ENCODE results near the gene SESN3.
"Not testable (repeated sequence)": the region's sequence is repeated elsewhere in the genome, so short reads cannot be mapped to it uniquely, and the experiment has no call there.

Gene SESN3

DNA sequence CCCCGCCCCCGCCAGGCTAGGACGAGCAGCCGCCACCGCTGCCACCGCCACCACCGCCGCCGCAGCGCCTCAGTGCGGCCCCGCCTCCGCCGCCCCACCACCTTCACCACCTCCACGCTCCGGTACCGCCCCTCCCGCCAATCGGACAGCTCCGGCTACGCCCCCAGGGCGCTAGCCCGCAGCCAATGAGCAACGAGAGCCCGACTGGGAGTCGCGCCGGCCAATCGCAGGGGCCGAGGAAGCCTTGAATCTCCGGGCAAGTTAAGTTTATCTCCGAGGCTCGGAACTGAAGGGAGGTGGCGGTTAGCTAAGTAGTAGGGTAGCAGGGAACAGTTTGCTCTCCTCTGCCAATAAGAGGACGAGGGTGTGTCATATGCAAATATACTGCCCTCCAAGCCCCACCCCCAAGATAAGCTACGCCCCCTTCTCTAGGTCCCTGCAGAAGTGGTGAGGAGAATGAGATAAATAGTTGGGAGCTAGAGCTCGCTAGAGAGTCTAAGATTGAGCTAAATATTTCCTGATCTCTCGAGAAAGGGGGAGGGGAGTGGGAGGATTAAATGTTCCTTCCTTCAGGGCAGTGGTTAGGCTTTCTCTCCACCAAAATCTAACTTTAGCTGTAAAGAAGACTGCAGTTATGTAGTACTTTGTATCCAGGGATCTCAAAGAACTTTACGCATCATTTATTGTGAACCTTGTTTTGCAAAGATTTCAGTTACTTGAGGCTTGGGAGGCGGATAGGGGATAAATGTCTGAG is at the start of gene SESN3:
Gene SESN3, minus strand, starts transcription at position 76 of the 754 bp plus-strand sequence. CDS start 342 bp downstream, outside the sequence.
- DNase-seq (ENCODE audit: low read depth), result peak; percentile 99

DNA sequence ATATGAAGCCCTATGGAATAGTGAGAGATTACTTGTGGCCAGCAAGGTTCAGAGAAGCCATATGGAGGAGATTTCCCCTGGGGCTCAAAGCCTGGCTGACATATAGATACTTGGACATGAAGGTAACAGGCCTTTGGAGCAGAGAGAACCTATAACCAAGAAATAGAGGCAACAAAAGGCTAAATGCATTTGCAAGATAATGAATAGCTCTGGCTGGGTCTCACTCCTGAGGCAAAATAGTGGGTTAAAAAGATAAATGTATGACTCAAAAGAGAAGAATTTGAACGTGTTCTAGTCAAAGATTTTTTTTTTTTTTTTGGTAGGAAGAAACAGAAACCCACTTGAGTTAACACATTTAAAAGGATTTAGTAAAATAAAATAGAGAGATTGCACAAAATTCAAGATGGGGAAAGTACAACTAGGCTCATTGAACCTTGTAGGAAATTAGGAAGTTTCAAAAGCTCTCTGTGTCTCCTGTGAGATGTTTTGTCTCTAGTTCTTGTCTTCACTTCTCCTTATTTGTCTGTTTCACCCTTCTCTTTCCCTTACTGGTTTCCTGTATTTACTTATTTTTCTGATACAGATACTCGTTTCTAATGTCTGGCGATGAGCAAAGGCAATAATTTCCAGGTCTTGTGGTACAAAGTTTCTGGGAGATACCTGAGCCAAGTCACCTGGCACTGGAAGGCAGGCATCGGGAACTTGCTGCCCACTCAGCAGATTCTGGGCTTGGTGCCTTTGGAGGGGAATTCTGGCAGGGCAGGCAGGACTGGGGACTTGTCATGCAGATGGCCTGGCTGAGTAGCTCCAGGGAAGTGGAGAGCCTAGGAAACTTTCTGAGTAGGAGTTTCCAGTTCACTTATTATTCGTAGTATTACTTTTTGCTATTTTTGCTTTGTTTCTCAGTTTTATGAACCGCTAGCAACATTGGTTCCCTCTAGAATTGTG is 49.2 kb upstream of the SESN3 start:
- no peak for DNase-seq (ENCODE audit: low read depth)

DNA sequence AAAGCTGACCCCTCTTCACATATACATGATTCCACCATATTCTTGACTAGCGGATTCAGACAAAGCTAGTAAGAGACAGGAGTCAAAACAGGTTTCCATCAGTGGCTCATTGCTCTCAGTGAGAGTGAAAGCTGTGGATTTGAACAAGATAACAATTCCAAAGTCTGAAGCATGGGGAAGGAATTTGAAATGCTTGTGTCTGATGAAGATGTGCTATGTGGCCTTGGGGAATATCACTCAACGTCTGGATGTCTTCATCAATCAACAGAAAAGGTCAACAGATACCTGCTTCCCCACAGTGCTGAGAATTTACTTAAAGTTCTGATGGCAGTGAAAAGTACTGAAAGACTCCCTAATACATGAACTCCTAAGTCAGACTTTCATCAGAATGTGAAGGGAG is 46.9 kb upstream of the SESN3 start:
- DNase-seq (ENCODE audit: low read depth), result no peak

DNA sequence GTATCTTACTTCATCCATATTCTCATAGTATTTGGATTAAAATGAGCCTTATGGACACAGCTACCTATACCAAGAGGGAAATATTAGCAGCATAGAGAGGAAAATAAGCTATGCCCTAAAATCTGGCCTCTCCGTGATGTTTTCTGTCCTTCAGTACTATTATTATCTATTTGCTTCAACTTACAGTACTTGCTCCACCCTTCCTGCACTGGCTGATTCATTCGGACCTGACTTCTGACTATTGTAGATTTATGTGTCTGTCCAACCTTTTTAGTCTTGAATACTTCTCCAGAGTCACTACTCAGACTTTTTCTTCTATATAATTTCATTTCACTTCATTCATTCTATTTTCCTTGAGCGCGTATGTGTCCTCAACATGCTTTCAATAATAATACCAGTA is 45.1 kb upstream of the SESN3 start:
- no peak for DNase-seq (ENCODE audit: low read depth)

- not testable (repeated sequence) for DNase-seq (ENCODE audit: low read depth)
Measured at GRCh38 chr11:95273618-95274017, 42.6 kb upstream of the SESN3 start.

GRCh38 chr11:95269036-95269819 is 38.2 kb upstream of the SESN3 start:
- no peak for DNase-seq (ENCODE audit: low read depth)

DNA sequence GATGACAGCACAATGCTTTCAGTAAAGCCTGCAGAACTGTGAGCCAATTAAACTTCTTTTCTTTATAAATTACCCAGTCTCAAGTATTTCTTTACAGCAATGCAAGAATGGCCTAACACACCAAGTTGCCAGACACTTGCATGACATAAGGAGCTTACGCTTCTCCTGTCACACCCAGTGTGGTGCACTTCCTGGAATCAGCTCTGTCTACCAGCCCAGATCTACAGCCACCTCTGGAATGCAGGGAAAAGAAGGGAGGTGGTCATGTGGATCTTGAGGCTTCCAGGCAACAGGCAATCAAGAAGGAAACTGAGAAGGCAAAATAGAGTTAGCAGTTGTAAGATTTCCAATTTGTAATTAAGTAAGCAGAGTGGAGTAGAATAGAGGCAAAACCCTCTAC is 37.4 kb upstream of the SESN3 start:
- no peak for DNase-seq (ENCODE audit: low read depth)

DNA sequence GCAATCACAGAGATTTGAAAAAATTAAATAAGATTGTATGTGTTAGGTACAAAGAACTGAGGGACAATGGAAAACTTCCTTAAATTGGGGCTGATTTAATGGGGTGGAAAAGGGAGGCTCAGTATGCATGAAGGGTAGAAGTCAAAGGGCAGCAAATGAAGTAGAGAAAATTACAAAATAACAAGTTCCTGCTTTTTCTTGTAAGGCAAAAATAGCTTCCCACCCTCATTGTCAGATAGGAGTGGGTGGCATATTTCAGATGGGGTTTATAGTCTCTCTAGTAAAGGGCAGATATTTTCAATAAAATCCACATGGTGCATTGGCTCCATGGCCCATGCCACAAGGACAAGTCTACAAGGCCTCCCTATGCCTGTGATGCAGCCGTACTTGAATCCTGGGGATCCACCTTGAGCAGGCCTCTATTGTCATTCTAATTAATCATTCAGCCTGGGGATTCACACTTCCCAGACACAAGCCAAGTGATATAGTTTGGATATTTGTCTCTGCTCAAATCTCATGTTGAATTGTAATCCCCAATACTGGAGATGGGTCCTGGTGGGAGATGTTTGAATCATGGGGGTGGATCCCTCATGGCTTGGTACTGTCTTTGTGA is 36.7 kb upstream of the SESN3 start:
- DNase-seq (ENCODE audit: low read depth), result no peak

- DNase-seq (ENCODE audit: low read depth), result no peak
Measured at GRCh38 chr11:95266751-95267374, 35.9 kb upstream of the SESN3 start.

DNA sequence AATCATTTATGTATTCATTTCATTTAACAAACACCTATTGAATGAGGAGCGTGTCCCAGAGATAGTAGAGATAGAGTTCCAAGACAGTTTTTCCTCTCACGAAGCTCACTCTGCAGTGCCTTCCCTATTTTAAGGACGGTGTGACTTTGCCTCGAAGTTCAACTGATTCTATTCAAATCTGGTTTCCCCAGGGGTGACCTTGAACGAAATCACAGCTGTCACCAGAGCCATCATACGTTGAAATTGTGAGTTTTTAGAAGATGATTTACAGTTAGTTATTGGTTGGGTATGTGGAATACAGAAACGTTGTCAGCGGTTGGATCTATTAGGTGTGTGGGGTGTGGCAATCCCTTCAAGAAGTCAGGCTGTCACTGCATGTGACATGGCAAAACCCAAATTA is 33.9 kb upstream of the SESN3 start:
- no peak for DNase-seq (ENCODE audit: low read depth)

GRCh38 chr11:95262994-95263765 is 32.2 kb upstream of the SESN3 start:
- DNase-seq (ENCODE audit: low read depth), result no peak

DNA sequence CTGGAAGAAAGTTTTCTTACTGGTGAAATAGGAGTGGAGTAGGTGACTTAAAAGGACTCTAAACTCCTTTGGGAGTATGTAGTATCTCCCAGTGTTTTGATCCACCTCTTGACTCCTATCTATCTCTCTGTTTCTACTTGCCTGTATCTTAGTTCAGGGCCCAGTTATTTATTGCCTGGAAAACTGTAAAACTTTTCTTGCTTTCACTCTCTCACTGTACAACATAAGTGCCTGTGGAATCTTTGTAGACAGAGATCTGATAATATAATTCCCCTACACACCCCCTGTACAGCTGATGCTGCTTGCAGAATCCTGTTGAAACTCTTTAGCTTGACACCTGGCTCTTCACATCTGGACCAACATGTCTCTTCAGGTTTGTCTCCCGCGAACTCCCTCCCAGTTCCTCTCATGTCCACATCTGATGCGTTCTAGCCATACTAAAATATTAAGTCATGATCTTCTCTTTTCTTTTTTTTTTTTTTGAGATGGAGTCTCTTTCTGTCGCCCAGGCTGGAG is 26.5 kb upstream of the SESN3 start:
- DNase-seq (ENCODE audit: low read depth), result no peak

DNA sequence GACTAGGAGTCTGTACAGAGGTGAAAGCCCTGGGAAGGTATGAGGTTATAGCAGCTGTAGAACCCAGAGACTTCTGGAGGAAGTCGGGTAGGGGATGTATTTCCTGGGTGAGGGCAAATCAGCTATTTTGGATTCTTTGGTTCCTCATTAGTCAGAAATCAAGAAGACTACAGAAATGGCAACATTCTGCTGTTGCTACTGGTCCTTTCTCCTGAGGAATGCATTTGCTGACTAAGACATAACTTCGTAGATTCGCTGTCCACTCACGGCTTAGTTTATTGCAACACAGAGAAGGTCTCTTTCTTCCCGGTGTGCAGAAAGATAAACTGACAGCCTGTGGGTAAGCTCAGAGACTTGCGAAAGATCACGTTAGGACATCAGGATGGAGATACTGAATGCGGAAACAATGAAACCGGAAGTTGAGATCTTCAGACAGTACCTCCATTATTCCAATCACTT is 25.3 kb upstream of the SESN3 start:
- DNase-seq (ENCODE audit: low read depth), result no peak

DNA sequence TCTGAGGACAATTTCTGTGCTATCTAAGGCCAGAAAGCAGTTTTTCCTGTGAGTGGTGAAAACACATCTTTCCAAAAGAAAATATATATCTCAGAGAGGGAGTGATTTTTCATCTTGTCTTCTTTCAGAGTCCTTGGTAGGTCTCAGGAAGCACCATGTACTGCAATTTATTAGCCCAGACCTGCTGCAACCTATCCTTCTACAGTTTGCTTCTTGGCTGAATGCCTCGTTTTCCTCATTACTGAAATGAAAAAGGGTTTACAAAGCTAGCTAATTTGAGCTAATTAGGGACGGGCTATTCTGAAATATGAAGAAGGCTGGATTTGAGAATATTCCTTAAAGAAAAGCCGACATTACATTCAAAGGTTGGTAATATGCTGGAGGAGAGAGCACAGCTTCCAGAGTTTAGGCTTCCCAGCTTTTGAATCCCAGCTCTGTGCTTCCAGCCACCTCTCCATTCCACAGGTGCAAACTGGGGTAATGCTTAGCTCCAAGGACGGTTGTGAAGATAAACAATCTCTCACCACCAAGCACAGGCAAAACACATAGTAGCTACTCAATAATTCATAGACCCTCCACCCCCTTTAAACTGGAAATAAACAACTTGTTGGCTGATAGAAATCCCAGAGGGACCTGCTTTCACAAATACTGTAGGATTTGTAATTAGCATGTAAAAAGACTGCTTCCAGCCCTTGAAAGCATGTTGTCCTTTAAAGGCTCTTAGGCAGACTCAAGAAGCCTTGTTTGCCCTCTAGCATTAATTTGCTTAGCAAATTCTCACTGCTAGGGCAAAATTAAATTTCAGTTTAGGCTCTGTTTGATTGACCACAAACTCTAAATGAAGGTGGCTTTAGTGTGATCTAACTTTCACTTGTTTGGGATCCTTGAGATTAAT is 24.5 kb upstream of the SESN3 start:
- no peak for DNase-seq (ENCODE audit: low read depth)

GRCh38 chr11:95254716-95255115 is 23.7 kb upstream of the SESN3 start:
- DNase-seq (ENCODE audit: low read depth), result no peak

GRCh38 chr11:95254131-95254704 is 23.2 kb upstream of the SESN3 start:
- peak; percentile 88 for DNase-seq (ENCODE audit: low read depth)

- DNase-seq (ENCODE audit: low read depth), result no peak
Measured at GRCh38 chr11:95253141-95253540, 22.1 kb upstream of the SESN3 start.

- no peak for DNase-seq (ENCODE audit: low read depth)
Measured at GRCh38 chr11:95252586-95252985, 21.6 kb upstream of the SESN3 start.

GRCh38 chr11:95251896-95252295 is 20.9 kb upstream of the SESN3 start:
- not testable (repeated sequence) for DNase-seq (ENCODE audit: low read depth)
